Measurements from ENCODE around the gene CARMIL1.

- no peak for TF ChIP-seq POLR2AphosphoS5 (IDR thresholded peaks at IDR 0.05; ENCODE audit: low read depth, low read length)
- TF ChIP-seq POU2F2 (IDR thresholded peaks at IDR 0.05; ENCODE audit: low read depth, low read length) = no peak
- no peak for TF ChIP-seq TAF1 (IDR thresholded peaks at IDR 0.05; ENCODE audit: low read depth, low read length)
- no peak for TF ChIP-seq POLR2A (IDR thresholded peaks at IDR 0.05; ENCODE audit: low read depth, low read length)
Observed at GRCh38 chr6:25617997-25618396, 338.8 kb downstream of the CARMIL1 start.
